Measurements from ENCODE around the gene SLC4A1AP.

GRCh38 chr2:27735263-27735904 lies 71.7 kb downstream of the SLC4A1AP start:
- TF ChIP-seq RFX5 (IDR thresholded peaks at IDR 0.05) (no peak), HOXA7 (CRISPR knock-in tag; IDR thresholded peaks at IDR 0.05) (no peak), POLR2A (IDR thresholded peaks at IDR 0.05; ENCODE audit: low read length) (no peak)
